ENCODE data around the gene GSK3B. TPM values are rescaled to one million over a fixed set of nuclear protein-coding genes. Genes with fewer than 3 reads are reported as not detected.
A peak's percentile ranks its signal among the peaks of the same experiment; 100 is the strongest.

GSK3B gene
- total RNA-seq, 1 experiment from 2014 or later: 67.1 TPM

DNA sequence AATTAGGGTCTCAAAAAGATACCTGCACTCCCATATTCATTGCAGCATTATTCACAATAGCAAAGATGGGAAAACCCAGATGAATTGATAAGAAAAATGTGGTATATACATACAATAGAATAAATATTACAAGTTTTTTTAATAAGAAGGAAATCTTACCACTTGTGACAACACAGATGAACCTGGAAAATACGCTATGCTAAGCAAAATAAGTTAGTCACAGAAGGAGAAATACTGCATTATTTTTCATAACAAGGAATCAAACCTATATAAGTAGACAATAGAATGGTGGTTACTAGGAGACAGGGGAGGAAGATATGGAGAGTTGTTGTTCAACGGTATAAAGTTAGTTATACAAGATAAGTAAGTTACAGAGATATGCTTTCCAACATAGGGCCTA is 130.0 kb downstream of the GSK3B start:
- Histone ChIP-seq H3K36me3 (ENCODE audit: insufficient read depth, low read length) (peaks cover 4% of the 10 kb centered on the region; the same call in 1 of the 2 replicates), H3K27ac (ENCODE audit: low read length) (no peak overlapping the region), H4K20me1 (ENCODE audit: insufficient read depth, low read depth, low read length) (no peaks in the 10 kb centered on the region), H3K4me1 (ENCODE audit: low read length) (peaks cover 9% of the 10 kb centered on the region; the same call in 1 of the 2 replicates), H3K9ac (ENCODE audit: low read length) (no peak overlapping the region), H2AFZ (ENCODE audit: low read length) (no peak overlapping the region), H3K9me3 (ENCODE audit: low read length) (no peaks in the 10 kb centered on the region), H3K27me3 (ENCODE audit: low read length) (no peaks in the 10 kb centered on the region), H3K4me2 (ENCODE audit: low read depth, low read length, poor library complexity, severe bottlenecking) (no peak overlapping the region), H3K79me2 (ENCODE audit: low read length) (peaks cover 97% of the 10 kb centered on the region), H3K9me2 (replicated peaks; ENCODE audit: insufficient read depth, low read length) (no peaks in the 10 kb centered on the region), H3K4me3 (ENCODE audit: low read length) (no peak overlapping the region)
- DNase-seq: no peak

DNA sequence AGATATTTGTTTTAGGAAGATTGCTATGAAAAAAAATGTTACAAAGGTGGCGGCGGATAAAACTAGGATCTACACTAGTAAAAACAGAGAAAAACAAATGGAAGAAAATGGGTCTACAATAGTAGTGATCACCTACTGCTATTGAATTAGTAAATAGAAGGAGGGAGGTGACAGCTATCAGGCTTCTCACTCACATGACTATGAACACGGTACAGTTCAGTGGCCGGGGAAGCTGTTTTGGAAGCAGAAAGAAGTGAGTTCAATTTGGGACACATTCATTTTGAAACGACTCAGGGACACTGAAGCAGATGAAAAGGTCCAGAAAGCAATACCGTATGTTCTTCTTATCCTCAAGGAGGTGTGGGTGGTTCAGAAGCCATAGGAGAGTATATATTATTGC is 138.3 kb downstream of the GSK3B start:
- Histone ChIP-seq H4K20me1 (ENCODE audit: insufficient read depth, low read depth, low read length) (no peaks in the 10 kb centered on the region), H3K79me2 (ENCODE audit: low read length) (peaks cover 98% of the 10 kb centered on the region), H3K9me2 (replicated peaks; ENCODE audit: insufficient read depth, low read length) (no peaks in the 10 kb centered on the region)

GRCh38 chr3:119950666-119951325 is 143.5 kb downstream of the GSK3B start:
- Histone ChIP-seq H3K27me3 (ENCODE audit: low read length) (no peaks in the 10 kb centered on the region), H4K20me1 (ENCODE audit: insufficient read depth, low read depth, low read length) (no peaks in the 10 kb centered on the region), H3K4me1 (ENCODE audit: low read length) (peaks cover 4% of the 10 kb centered on the region), H3K27ac (ENCODE audit: low read length) (no peak overlapping the region), H2AFZ (ENCODE audit: low read length) (no peak overlapping the region), H3K9ac (ENCODE audit: low read length) (no peak overlapping the region), H3K79me2 (ENCODE audit: low read length) (peaks cover 71% of the 10 kb centered on the region), H3K9me3 (ENCODE audit: low read length) (no peaks in the 10 kb centered on the region), H3K9me2 (replicated peaks; ENCODE audit: insufficient read depth, low read length) (no peaks in the 10 kb centered on the region), H3K36me3 (ENCODE audit: insufficient read depth, low read length) (0 out of 2 replicates have a peak, but pooled peaks cover 5% of the 10 kb centered on the region), H3K4me3 (ENCODE audit: low read length) (no peak overlapping the region), H3K4me2 (ENCODE audit: low read depth, low read length, poor library complexity, severe bottlenecking) (no peak overlapping the region)
- no peak for DNase-seq

More for the DNA sequence above, 138.3 kb downstream of the GSK3B start:
- no peaks in the 10 kb centered on the region for H3K9me3 ChIP-seq (ENCODE audit: low read length)
- H2AFZ ChIP-seq (ENCODE audit: low read length): no peak overlapping the region
- H3K9ac ChIP-seq (ENCODE audit: low read length): no peak overlapping the region
- DNase-seq: no peak
- no peaks in the 10 kb centered on the region for H3K36me3 ChIP-seq (ENCODE audit: insufficient read depth, low read length)
- H3K4me2 ChIP-seq (ENCODE audit: low read depth, low read length, poor library complexity, severe bottlenecking): no peak overlapping the region
- H3K4me3 ChIP-seq (ENCODE audit: low read length): no peak overlapping the region
- no peaks in the 10 kb centered on the region for H3K4me1 ChIP-seq (ENCODE audit: low read length)
- H3K27me3 ChIP-seq (ENCODE audit: low read length): no peaks in the 10 kb centered on the region
- H3K27ac ChIP-seq (ENCODE audit: low read length): no peak overlapping the region

DNA sequence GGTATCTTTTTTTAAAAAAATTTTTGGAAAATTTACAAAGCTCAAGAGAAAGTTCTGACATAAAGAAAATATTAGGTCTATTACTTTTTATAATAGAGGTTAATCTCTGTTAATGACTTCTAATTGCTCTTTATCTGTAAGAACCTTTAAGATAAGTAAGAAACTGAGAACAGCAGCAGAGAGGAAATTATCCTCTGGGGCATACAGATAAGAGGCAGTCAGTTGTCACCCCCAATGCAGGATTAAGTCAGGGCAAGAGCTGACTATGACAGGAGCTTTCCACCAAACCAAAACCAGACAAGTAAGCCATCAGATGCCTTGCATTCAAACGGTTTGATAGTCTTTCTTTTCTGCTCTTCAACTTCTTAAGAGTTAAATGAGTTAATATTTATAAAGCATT is 149.0 kb downstream of the GSK3B start:
- Histone ChIP-seq H3K79me2 (ENCODE audit: low read length) (peaks cover 40% of the 10 kb centered on the region), H4K20me1 (ENCODE audit: insufficient read depth, low read depth, low read length) (no peaks in the 10 kb centered on the region), H3K27ac (ENCODE audit: low read length) (no peak overlapping the region), H3K36me3 (ENCODE audit: insufficient read depth, low read length) (0 out of 2 replicates have a peak, but pooled peaks cover 5% of the 10 kb centered on the region), H3K4me1 (ENCODE audit: low read length) (peaks cover 29% of the 10 kb centered on the region), H3K27me3 (ENCODE audit: low read length) (no peaks in the 10 kb centered on the region), H3K4me2 (ENCODE audit: low read depth, low read length, poor library complexity, severe bottlenecking) (no peak overlapping the region), H3K9me2 (replicated peaks; ENCODE audit: insufficient read depth, low read length) (no peaks in the 10 kb centered on the region), H2AFZ (ENCODE audit: low read length) (no peak overlapping the region), H3K9ac (ENCODE audit: low read length) (no peak overlapping the region), H3K9me3 (ENCODE audit: low read length) (no peaks in the 10 kb centered on the region), H3K4me3 (ENCODE audit: low read length) (no peak overlapping the region)
- DNase-seq: no peak

- Histone ChIP-seq H3K79me2 (ENCODE audit: low read length) (peaks cover 39% of the 10 kb centered on the region), H3K9me2 (replicated peaks; ENCODE audit: insufficient read depth, low read length) (no peaks in the 10 kb centered on the region), H3K27me3 (ENCODE audit: low read length) (no peaks in the 10 kb centered on the region), H3K9ac (ENCODE audit: low read length) (no peak overlapping the region), H3K4me1 (ENCODE audit: low read length) (peaks cover 33% of the 10 kb centered on the region), H3K4me2 (ENCODE audit: low read depth, low read length, poor library complexity, severe bottlenecking) (no peak overlapping the region), H3K36me3 (ENCODE audit: insufficient read depth, low read length) (0 out of 2 replicates have a peak, but pooled peaks cover 5% of the 10 kb centered on the region), H3K9me3 (ENCODE audit: low read length) (no peaks in the 10 kb centered on the region), H3K4me3 (ENCODE audit: low read length) (no peak overlapping the region), H3K27ac (ENCODE audit: low read length) (no peak overlapping the region), H2AFZ (ENCODE audit: low read length) (no peak overlapping the region), H4K20me1 (ENCODE audit: insufficient read depth, low read depth, low read length) (no peaks in the 10 kb centered on the region)
- no peak for DNase-seq
These were observed 150.2 kb downstream of the GSK3B start for GRCh38 chr3:119944091-119944490.

GRCh38 chr3:119939077-119939476 is 155.2 kb downstream of the GSK3B start:
- no peaks in the 10 kb centered on the region for H4K20me1 ChIP-seq (ENCODE audit: insufficient read depth, low read depth, low read length)
- peaks cover 34% of the 10 kb centered on the region for H3K4me1 ChIP-seq (ENCODE audit: low read length)
- no peaks in the 10 kb centered on the region for H3K9me2 ChIP-seq (replicated peaks; ENCODE audit: insufficient read depth, low read length)
- H3K79me2 ChIP-seq (ENCODE audit: low read length): peaks cover 83% of the 10 kb centered on the region
- peak overlapping the region; percentile 68 for H3K4me2 ChIP-seq (ENCODE audit: low read depth, low read length, poor library complexity, severe bottlenecking)
- no peak overlapping the region for H3K27ac ChIP-seq (ENCODE audit: low read length)
- H3K36me3 ChIP-seq (ENCODE audit: insufficient read depth, low read length): no peaks in the 10 kb centered on the region
- no peak overlapping the region for H3K9ac ChIP-seq (ENCODE audit: low read length)
- H3K27me3 ChIP-seq (ENCODE audit: low read length): no peaks in the 10 kb centered on the region
- no peak overlapping the region for H2AFZ ChIP-seq (ENCODE audit: low read length)
- DNase-seq: no peak
- no peak overlapping the region for H3K4me3 ChIP-seq (ENCODE audit: low read length)
- no peaks in the 10 kb centered on the region for H3K9me3 ChIP-seq (ENCODE audit: low read length)

GRCh38 chr3:119937229-119937628 is 157.0 kb downstream of the GSK3B start:
- Histone ChIP-seq H3K4me1 (ENCODE audit: low read length) (peaks cover 26% of the 10 kb centered on the region), H3K9me3 (ENCODE audit: low read length) (no peaks in the 10 kb centered on the region), H3K36me3 (ENCODE audit: insufficient read depth, low read length) (no peaks in the 10 kb centered on the region), H2AFZ (ENCODE audit: low read length) (no peak overlapping the region), H3K9me2 (replicated peaks; ENCODE audit: insufficient read depth, low read length) (no peaks in the 10 kb centered on the region), H3K9ac (ENCODE audit: low read length) (peak overlapping the region; percentile 36), H4K20me1 (ENCODE audit: insufficient read depth, low read depth, low read length) (no peaks in the 10 kb centered on the region), H3K4me3 (ENCODE audit: low read length) (peak overlapping the region; percentile 43), H3K27ac (ENCODE audit: low read length) (peak overlapping the region; percentile 22; the same call in 1 of the 2 replicates), H3K4me2 (ENCODE audit: low read depth, low read length, poor library complexity, severe bottlenecking) (peak overlapping the region; percentile 68), H3K79me2 (ENCODE audit: low read length) (peaks cover 92% of the 10 kb centered on the region), H3K27me3 (ENCODE audit: low read length) (no peaks in the 10 kb centered on the region)
- DNase-seq: peak; percentile 53

DNA sequence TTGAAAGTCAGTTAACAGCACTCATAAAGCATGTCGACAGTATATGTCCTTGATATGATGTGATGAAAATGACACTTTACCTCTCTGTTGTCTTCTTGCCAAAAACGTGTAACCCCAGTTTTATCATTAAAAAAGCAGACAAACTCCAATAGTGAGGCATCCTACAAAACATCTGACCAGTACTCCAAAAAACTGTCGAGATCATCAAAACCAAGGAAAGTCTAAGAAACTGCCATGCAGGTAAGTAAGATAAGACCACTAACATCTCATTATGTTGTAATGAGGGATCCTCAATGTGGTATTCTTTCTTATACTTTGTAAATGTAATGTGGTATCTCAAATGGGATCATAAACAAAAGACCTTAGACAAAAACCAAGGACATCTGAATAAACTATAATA is 160.0 kb downstream of the GSK3B start:
- peaks cover 94% of the 10 kb centered on the region for H3K79me2 ChIP-seq (ENCODE audit: low read length)
- no peaks in the 10 kb centered on the region for H4K20me1 ChIP-seq (ENCODE audit: insufficient read depth, low read depth, low read length)
- H3K4me2 ChIP-seq (ENCODE audit: low read depth, low read length, poor library complexity, severe bottlenecking): no peak overlapping the region
- H3K27me3 ChIP-seq (ENCODE audit: low read length): no peaks in the 10 kb centered on the region
- no peak overlapping the region for H3K27ac ChIP-seq (ENCODE audit: low read length)
- no peaks in the 10 kb centered on the region for H3K9me3 ChIP-seq (ENCODE audit: low read length)
- no peak overlapping the region for H2AFZ ChIP-seq (ENCODE audit: low read length)
- H3K36me3 ChIP-seq (ENCODE audit: insufficient read depth, low read length): no peaks in the 10 kb centered on the region
- peaks cover 23% of the 10 kb centered on the region for H3K4me1 ChIP-seq (ENCODE audit: low read length)
- H3K9ac ChIP-seq (ENCODE audit: low read length): no peak overlapping the region
- DNase-seq: no peak
- H3K9me2 ChIP-seq (replicated peaks; ENCODE audit: insufficient read depth, low read length): no peaks in the 10 kb centered on the region
- H3K4me3 ChIP-seq (ENCODE audit: low read length): no peak overlapping the region

All from Karpas-422 (cell line).